GM19328 (cell line): ENCODE results near the gene CAMK2G.
A peak's percentile ranks its signal among the peaks of the same experiment; 100 is the strongest.

Experiments
- ATAC-seq: cut with Tn5 transposase; IDR thresholded peaks from one replicate; pipeline ENCODE4 v1.9.1; 2021; ENCODE audit warnings: mild to moderate bottlenecking, moderate library complexity; ENCODE audit not compliant: unreplicated experiment

CAMK2G gene

GRCh38 chr10:73780966-73781365, 93.4 kb downstream of the CAMK2G start:
- ATAC-seq, result no peak

GRCh38 chr10:73780301-73780700, 94.1 kb downstream of the CAMK2G start:
- no peak for ATAC-seq

- no peak for ATAC-seq
These were observed 94.7 kb downstream of the CAMK2G start for GRCh38 chr10:73779539-73780197.

- no peak for ATAC-seq
These were observed 95.3 kb downstream of the CAMK2G start for GRCh38 chr10:73779018-73779417.

DNA sequence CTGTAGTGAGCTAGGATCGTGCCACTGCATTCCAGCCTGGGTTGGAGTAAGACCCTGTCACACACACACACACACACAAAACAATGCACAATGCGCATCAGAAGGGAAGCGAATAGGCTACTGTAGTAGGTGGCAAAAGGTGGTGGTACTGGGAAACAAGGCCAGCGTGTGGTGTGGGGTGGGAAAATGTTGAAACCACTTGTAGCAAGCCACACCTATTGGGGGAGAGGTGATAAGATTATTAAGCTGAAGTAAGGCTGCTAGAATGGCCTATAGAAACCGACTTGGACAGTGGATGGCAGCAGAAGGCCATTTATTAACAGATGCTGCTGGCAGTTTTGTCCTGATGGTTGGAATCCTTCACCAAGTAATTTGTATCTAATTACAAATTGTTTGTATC, 99.7 kb downstream of the CAMK2G start:
- no peak for ATAC-seq

GRCh38 chr10:73773152-73773879, 101.0 kb downstream of the CAMK2G start:
- no peak for ATAC-seq

GRCh38 chr10:73772281-73773151, 101.8 kb downstream of the CAMK2G start:
- peak; percentile 52 for ATAC-seq

DNA sequence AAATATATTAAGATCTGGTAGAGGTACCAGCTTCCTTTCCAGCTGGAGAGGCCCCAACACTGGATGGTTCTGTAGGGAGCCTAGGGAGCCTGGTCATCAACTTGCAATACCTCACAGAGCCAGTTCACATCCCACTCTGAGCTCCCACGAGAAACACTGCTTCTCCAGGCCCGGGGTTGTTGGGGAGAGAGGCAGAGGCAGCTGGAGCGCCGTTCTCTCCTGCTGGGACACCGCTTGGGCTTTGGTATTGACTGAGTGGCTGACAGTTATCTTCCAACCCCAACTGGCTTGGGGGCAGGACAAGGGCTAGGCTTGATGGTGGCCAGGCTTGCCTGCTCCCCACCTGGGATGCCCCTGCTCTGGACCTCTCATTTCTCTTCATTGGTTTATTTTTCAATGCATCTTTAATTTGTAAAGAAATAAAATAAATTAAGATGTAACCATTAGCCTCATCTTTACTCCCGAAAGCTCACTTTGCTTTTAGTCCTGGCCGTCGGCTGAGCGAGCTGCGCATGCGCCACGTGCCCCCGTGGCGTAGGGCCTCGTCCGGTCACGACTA, 102.6 kb downstream of the CAMK2G start:
- peak; percentile 37 for ATAC-seq

- ATAC-seq, result no peak
These were observed 105.0 kb downstream of the CAMK2G start for GRCh38 chr10:73769396-73769795.

DNA sequence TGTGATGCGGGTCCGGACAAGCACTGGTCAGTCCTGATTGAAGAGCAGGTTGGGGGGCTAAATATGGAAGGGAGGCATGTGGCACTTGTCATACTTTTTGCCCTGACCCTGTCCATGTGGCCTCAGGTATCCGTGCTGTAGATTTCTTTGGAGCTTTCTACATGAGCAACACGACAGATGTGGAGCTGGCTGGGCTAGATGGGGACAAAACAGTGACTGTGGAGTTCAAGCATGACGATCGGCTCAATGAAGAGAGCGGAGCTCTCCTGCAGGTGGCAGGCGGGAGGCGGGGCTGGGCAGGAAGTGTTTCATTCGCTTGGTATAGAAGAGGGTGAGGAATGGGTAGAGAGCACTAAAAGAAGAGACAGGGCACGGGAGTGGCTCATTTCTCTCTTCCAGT, 105.5 kb downstream of the CAMK2G start:
- ATAC-seq, result no peak

GRCh38 chr10:73765066-73765465, 109.3 kb downstream of the CAMK2G start:
- ATAC-seq, result no peak

GRCh38 chr10:73763343-73763742, 111.0 kb downstream of the CAMK2G start:
- no peak for ATAC-seq

GRCh38 chr10:73762915-73763314, 111.4 kb downstream of the CAMK2G start:
- no peak for ATAC-seq
